ENCODE results near the gene MARK1.

DNA sequence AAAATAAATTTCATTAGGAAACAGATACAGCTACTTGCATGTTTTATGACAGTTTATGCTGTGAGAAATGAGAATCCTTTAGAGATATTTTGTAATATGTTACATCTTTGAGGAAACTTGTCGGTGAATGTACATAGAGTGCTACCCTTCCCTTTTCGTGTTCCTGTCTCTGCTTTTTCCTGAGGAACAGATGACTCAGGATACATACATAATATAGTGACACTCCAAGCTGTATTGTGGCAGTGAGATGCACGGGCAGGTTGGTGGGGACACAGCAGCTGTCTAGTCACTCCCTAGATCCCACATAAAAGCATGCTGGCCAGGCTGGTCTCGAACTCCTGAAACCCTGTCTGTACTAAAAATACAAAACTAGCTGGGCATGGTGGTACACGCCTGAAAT is 20.9 kb upstream of the MARK1 start:
- TF ChIP-seq BHLHE40 (IDR thresholded peaks at IDR 0.05; ENCODE audit: borderline replicate concordance) = no peak
- no peak for TF ChIP-seq FOXM1 (IDR thresholded peaks at IDR 0.05; ENCODE audit: borderline replicate concordance)
- no peak for TF ChIP-seq NFRKB (IDR thresholded peaks at IDR 0.05)
- no peak for TF ChIP-seq ARNT (IDR thresholded peaks at IDR 0.05)
- no peak for TF ChIP-seq SP1 (IDR thresholded peaks at IDR 0.05)
- no peak for TF ChIP-seq LEF1 (IDR thresholded peaks at IDR 0.05; ENCODE audit: borderline replicate concordance)
- no peak for TF ChIP-seq FOXA1 (IDR thresholded peaks at IDR 0.05)
- TF ChIP-seq ZNF384 (IDR thresholded peaks at IDR 0.05) = no peak
- TF ChIP-seq ELF4 (IDR thresholded peaks at IDR 0.05) = no peak
- no peak for TF ChIP-seq HDGF (IDR thresholded peaks at IDR 0.05; ENCODE audit: borderline replicate concordance)

Data from HEK293T (cell line).